CD4-positive, alpha-beta T cell treated with Interleukin-4 for 1 hour (primary cell): ENCODE data around the gene COL6A1.
"Not testable (repeated sequence)": the region's sequence is repeated elsewhere in the genome, so short reads cannot be mapped to it uniquely, and the experiment has no call there.

Experiments used
- DNase-seq, 2 donors: peaks; one replicate each; pipeline ENCODE4 v3.0.0-alpha.2; 2020 to 2022

COL6A1 gene

GRCh38 chr21:46029186-46029924 lies 47.8 kb downstream of the COL6A1 start:
- DNase-seq: no peak

- DNase-seq: no peak
Measured at GRCh38 chr21:46031484-46031883, 49.9 kb downstream of the COL6A1 start.

DNA sequence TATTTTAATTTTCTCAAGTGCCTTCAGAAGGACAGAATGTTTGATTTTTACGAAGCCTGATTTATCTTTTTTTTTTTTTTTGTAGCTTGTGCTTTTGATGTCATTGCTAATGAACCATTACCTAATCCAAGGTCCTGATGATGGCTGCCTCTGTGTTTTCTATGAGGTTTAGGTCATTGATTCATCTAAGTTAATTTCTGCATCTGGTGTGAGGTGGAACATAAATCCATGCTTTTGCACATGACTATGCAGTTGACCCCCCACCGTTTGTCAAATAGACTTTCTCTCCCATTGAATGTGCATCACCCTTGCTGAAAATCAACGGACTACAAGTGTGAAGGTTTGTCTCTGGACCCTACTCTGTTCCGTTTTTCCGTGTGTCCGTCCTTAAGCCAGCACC lies 50.5 kb downstream of the COL6A1 start:
- no peak for DNase-seq

DNA sequence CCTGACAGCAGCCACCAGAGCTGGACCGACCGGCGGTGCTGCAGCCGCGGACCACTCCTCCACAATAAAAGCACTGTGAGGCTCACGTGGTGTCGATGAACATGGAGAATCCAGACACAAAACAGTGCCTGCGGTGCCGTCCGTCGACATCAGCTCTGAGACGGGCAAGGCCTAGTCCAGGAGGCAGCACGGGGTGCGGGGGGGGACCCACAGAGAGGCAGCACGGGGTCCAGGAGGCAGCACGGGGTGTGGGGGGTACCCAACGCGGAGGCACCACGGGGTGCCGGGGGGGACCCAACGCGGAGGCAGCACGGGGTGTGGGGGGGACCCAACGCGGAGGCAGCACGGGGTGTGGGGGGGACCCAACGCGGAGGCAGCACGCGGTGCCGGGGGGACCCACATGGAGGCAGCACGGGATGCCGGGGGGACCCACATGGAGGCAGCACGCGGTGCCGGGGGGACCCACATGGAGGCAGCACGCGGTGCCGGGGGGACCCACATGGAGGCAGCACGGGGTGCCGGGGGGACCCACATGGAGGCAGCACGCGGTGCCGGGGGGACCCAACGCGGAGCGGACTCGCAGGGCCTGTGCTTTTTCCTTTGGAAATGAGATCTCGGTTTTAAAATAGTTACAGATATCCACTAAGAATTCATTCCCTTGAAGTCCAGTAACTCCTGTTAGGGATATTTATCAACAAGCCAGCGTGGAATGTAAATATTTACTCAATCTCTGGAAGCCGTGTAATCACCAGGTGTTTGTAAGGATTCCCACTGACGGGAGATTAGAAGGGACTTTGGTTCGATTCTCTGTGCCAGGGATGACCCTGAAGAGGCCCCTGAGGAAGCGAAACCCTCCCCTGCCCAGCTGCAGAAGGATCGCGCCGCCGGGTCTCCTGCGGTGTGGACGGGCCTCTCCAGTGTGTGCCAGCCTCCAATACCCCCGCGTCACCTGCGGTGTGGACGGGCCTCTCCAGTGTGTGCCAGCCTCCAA lies 52.1 kb downstream of the COL6A1 start:
- no peak for DNase-seq

- DNase-seq: no peak
Measured at GRCh38 chr21:46035809-46036695, 54.5 kb downstream of the COL6A1 start.

- no peak for DNase-seq
Measured at GRCh38 chr21:46036696-46037330, 55.2 kb downstream of the COL6A1 start.

DNA sequence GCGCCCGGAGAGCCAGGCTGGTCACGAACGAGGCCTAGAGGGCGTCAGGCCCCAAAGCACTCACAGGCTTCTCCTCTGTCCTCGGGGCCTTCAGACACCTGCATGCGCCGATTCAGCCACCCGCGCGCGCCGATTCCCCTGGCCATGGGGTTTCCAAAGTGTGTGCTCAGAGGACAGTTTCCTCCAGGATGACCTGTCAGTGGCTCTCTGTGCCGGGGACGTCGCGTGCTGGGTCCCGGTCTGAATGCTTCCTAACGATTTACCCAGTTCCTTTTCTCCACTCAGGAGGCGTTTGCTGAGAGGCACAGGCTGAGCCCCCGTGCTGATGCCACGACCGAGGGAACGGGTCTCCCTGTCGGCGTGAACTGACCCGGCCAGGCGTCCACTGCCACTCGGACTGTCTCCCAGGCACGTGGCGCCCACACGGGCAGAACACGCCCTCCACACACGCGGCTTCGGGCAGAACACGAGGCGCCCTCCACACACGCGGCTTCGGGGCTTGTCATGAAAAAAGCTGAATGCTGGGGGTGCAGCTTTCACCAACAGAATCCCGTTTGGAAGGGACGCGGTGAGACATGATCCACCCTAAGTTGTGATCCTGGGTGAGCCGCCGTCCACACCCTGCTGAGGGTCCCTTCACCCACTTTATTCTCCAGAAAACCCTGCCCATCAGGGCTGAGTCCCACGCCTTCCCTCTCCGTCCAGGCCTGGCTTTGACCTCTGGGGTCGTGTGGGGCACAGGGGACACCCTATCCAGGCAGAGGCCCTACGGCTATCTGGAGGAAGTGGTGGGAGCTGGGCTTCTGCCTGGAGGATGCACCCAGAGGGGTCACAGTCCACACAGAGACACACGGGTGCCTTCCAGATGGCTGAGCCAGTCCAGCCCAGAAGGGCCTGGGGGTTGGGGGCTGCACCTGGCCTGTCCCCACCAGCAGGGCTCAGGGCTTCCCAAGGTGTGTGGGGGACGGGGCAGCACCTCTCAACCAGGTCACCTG lies 56.1 kb downstream of the COL6A1 start:
- DNase-seq: no peak

DNA sequence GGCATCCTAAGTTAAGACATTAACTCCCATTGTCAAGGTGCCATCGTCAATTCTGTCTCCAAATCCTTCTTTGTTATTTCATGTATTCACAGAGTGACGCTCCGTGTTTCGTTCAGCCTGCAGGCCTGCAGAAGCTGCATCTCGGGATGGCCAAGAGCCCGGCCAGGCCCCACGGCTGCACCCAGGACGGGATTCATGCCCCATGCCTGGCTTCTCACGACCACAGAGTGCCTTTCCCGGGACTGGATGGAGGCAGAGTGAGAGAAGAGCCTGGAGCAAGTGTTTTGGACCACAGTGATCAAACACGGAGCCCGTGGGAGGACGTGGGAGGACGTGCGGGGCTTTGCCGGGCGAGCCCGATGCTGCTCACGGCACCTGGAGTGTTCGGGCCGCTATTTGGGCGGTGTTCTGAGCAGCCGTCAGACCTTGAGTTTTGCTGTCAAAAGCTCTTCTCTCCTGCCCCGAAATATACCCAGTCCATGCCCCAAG lies 56.8 kb downstream of the COL6A1 start:
- no peak for DNase-seq

DNA sequence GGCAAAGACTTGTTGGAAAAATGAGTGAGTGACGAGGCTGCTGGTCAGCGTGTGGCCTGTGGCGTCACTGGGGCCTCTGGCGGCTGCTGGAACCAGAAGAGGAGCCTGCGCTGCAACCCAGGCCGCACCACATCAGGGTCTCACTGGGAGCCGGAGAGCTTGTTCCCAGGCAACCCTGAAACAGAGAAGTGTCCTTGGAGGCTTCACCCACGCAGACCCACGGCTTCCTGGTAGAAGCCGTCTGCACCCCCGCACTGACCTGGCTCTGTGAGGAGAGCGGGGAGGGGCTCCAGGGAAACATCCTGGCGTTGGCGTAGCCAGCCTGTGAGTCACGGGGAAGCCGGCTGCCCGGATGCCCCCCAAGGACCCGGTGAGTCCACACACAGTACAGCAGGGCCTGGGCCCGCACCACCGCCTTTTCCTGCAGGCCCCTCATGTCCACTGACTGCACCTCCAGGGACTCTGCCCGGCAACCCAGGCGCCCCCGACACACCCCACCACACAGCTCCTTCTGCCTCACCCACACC lies 57.4 kb downstream of the COL6A1 start:
- no peak for DNase-seq

- no peak for DNase-seq
Measured at GRCh38 chr21:46039891-46040660, 58.5 kb downstream of the COL6A1 start.

DNA sequence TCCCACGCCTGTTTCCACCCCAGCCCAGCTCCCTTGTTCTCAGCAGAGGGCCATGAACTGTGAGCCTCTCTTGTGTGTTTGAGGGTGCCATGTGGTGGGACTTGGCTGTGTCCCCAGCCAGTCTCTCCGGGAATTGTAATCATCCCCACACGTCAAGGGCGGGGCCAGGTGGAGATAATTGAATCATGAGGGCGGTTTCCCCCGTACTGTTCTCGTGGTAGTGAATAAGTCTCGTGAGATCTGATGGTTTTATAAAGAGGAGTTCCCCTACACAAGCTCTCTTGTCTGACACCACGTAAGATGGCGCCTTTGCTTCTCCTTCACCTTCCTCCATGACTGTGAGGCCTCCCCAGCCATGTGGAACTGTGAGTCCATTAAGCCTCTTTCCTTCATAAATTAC lies 59.1 kb downstream of the COL6A1 start:
- DNase-seq: no peak

DNA sequence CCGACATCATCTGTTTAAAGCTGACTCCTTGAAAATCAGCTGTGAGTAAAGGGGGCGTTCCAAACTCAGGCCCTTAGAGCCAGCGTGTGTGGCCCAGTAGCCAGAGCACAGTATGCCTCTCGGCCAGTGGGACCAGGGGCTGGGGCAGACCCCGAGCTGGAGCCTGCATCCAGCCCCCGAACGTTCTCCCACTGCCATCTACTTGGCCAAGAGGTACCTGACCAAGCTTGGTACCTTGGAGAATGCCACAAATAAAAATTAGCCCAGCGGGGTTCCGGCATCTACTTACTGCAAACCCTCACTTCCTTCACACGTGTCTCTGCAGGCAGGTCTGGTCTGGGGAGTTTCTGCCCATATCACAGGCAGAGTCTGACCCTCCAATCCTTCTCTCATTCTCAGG lies 59.6 kb downstream of the COL6A1 start:
- DNase-seq: no peak

DNA sequence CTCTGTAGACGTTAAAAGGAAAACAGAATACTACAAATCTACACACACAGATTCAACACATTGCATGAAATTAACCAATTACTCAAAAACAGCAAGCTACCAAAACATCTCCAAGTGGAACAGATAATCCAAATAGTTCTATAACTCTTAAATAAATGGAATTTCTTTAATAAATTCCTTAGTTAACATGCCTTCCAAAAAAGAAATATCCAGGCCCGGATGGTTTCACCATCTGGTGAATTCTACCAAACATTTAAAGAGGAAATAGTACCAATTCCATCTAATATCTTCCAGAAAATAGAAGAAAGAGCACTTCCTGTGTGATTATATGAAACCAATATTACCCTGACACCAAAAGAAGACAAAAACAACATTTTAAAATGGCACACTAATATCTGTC lies 63.6 kb downstream of the COL6A1 start:
- DNase-seq: no peak

- DNase-seq: no peak
Measured at GRCh38 chr21:46046471-46046870, 64.9 kb downstream of the COL6A1 start.

GRCh38 chr21:46046906-46047305 lies 65.3 kb downstream of the COL6A1 start:
- DNase-seq: not testable (repeated sequence)

GRCh38 chr21:46048926-46049889 lies 67.6 kb downstream of the COL6A1 start:
- DNase-seq: no peak

- DNase-seq: no peak
Measured at GRCh38 chr21:46049890-46050667, 68.5 kb downstream of the COL6A1 start.
